Umbilical cord (tissue), 2 donors: Measurements from ENCODE around the gene ALKBH6. TPM values are rescaled to one million over a fixed set of nuclear protein-coding genes. Genes with fewer than 3 reads are reported as not detected.
"Not testable (repeated sequence)": the region's sequence is repeated elsewhere in the genome, so short reads cannot be mapped to it uniquely, and the experiment has no call there.

Source experiments
- DNase-seq: peaks from one replicate; pipeline ENCODE4 v3.0.0-alpha.2; 2015; ENCODE audit warnings: low spot score
- total RNA-seq: library from RNA; depleted of rRNA; stranded (reverse); fragments of >200 nt; gene quantifications from one replicate; pipeline ENCODE4 v1.2.3, GENCODE V29; 2014; ENCODE audit warnings: low replicate concordance; ENCODE audit not compliant: insufficient read depth

The ALKBH6 gene
- total RNA-seq, 1 donor from 2014 or later, result 27.2 TPM

DNA sequence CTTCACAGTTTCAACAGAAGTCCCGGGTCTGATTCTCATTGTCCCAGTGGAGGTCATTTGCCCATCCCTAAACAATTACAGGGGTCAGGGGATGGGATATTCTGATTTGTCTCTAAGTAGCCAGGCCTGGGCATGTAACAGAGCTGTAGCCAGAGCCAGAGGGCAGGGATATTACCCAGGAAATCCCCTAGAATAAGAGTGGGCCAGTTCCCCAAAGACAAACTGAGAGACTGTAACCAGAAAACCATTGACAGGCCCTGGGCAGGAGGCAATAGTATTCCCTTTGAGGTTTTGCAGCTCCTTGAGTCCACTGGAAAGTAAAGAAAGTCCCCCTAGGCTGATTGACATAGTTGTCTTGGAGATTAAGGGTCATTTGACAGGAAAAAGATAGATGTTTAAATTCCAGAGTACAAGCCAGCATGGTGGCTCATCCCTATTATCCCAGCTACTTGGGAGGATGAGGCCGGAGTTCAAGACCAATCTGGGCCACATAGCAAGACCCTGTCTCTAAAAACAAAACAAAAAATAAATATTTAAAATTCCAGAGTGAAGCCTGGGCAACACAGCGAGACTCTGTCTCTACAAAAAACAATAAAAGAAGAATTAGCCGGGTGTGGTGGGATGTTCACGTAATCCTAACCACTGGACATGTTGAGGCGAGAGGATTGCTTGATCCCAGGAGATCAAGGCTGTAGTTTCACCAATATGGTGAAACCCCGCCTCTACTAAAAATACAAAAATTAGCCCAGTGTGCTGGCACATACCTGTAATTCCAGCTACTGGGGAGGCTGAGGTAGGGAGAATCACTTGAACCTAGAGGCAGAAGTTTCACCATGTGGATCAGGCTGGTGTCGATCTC is 20.9 kb downstream of the ALKBH6 start:
- no peak for DNase-seq

GRCh38 chr19:35991731-35992450 is 22.1 kb downstream of the ALKBH6 start:
- no peak for DNase-seq

- no peak for DNase-seq
Observed at GRCh38 chr19:35990771-35991730, 23.0 kb downstream of the ALKBH6 start.

GRCh38 chr19:35990156-35990555 is 23.9 kb downstream of the ALKBH6 start:
- DNase-seq, result no peak

GRCh38 chr19:35988824-35989223 is 25.2 kb downstream of the ALKBH6 start:
- DNase-seq, result no peak

DNA sequence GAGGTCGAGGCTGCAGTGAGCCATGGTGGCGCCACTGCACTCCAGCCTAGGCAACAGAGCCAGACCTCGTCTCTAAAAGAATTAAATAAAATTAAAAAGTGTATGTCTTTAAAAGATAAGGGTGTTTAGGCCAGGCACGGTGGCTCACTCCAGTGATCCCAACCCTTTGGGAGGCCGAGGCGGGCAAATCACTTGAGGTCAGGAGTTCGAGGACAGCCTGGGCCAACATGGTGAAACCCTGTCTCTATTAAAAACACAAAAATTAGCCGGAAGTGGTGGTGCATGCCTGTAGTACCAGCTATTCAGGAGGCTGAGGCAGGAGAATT is 26.5 kb downstream of the ALKBH6 start:
- DNase-seq, result no peak

DNA sequence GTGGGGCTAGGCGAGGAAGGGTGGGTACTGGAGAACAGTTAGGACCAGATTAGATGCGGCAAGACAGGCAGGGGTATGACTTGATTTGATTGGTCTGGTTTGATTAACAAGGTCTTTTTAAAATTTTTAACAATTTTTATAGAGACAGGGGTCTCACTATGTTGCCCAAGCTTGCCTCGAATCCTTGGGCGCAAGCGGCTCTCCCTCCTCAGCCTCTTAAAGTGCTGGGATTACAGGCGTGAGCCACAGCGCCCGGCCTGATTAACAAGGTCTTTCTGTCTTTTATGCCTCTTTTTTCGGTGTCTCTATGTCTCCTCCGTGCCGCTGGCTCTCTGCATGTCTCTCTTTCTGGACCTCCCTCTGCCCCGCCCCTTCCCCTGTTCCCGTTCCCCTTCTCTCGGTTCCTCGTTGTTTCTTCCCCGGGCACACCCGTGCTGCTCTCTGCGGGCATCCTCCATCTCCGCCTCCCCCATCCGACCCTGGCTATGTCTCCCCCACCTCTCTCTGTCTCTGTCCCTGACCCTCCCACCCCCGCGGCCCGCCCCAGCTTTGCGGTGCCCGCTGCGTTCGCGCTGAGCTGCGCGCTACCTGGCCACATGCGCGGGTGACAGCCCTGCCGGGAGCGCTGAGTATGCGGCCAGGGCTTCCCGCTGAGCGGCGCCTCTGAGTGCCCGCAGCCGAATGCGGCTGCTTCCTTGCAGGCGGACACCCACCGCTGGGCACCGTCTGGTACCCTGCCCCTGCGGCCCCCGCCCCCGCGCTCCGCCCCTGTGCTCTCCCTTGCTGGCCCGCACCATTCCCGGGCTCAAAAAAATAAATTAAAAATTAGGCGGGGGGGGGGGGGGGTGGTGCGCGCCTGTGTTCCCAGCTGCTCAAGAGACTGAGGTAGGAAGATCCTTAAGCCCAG is 27.1 kb downstream of the ALKBH6 start:
- DNase-seq, result peak; percentile 21

DNA sequence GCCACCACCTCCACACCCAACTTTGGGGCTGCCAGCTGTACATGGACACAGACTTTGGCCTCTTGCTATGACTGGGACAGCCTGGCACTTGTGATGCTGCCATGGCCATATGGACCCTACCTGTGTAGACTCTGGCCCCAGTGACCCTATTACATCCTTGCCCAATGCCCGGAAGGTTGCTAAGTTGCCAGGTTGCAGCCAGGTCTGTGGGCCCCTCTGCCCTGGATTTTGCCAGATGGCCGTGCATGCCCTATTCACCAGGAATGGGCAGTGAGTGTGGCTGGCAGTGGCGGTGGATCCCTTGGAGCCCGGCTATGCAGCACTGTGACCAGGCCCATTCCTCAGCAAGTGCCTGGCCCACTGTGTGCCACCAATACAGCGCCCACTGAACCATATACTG is 27.9 kb downstream of the ALKBH6 start:
- no peak for DNase-seq

GRCh38 chr19:35983177-35983576 is 30.8 kb downstream of the ALKBH6 start:
- no peak for DNase-seq

DNA sequence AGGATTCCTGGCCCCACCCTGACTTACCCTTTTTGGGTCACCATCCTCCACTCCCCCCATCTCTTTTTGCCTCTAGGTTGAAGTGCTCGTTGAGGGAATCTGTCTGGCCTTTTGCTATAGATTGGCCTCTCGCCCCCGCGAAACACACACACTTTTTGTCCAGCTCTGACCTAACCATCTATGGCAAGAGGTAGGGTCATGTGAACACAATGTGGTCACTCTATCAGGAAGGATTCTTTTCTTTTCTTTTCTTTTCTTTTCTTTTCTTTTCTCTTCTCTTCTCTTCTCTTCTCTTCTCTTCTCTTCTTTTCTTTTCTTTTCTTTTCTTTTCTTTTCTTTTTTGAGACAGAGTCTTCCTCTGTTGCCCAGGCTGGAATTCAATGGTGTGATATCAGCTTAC is 33.0 kb downstream of the ALKBH6 start:
- not testable (repeated sequence) for DNase-seq

- no peak for DNase-seq
Observed at GRCh38 chr19:35978832-35979365, 35.1 kb downstream of the ALKBH6 start.

GRCh38 chr19:35978271-35978670 is 35.7 kb downstream of the ALKBH6 start:
- no peak for DNase-seq

DNA sequence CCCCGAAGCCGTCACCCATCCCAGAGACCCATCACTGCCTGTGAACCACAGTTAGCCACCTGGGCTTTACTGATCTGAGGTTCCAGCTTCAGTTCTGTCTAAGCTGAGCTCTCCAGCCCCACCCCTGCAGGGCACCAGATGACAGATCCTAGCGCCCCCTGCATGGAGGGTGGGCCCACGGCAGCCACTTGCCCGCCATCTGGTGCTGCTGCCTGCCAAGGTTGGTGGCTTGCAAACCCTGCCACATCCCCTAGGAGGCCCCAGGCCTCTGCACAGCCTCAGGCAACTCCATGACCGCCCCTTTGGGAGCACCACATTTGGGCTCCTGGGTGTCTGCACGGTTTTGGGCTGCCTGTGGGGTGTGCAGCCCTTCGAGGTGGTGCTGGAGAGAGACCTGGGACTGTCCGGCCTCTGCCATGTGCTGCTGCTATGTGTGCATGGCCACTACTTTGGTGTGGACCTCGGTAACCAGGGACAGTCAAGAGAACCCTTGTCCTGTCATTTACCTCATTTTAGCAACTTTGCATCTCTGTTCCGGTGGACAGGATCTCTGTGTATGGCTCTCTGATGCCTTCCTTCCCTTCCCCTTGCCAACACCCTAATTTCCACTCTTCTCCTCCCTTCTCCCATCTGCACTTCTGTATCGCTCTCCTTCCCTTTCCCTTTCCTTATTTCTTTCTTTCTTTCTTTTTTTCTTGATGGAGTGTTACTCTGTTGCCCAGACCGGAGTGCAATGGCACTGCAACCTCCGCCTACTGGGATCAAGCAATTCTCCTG is 36.4 kb downstream of the ALKBH6 start:
- no peak for DNase-seq

GRCh38 chr19:35975608-35976214 is 38.3 kb downstream of the ALKBH6 start:
- DNase-seq, result no peak

GRCh38 chr19:35973487-35973886 is 40.5 kb downstream of the ALKBH6 start:
- no peak for DNase-seq

- no peak for DNase-seq
Observed at GRCh38 chr19:35966771-35967170, 47.2 kb downstream of the ALKBH6 start.

- DNase-seq, result peak; percentile 76
Observed at GRCh38 chr19:35963514-35963913, 50.5 kb downstream of the ALKBH6 start.

DNA sequence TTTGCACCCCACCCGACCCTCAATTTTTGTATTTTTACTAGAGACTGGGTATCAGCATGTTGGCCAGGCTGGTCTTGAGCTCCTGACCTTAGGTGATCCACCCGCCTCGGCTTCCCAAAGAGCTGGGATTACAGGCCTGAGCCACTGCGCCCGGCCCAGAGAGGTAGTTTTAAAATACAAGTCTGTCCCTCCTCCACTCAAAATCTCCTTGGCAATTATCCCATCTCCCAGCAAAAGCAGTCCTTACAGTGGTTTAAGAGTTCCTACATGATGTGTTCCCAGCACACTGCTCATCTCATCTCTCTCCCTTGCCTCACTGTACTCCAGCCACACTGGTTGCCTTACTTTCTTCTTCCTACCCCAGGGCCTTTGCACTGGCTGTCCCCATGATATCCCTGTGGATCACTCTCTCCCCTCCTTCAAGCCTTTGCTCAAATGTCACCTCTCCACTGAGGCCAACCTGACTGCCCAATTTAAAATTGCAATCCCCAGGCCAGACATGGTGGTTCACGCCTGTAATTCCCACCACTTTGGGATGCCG is 53.5 kb downstream of the ALKBH6 start:
- DNase-seq, result no peak

GRCh38 chr19:35959968-35960320 is 54.1 kb downstream of the ALKBH6 start:
- no peak for DNase-seq
